ENCODE data around the gene CREB3L2.

CREB3L2 gene

DNA sequence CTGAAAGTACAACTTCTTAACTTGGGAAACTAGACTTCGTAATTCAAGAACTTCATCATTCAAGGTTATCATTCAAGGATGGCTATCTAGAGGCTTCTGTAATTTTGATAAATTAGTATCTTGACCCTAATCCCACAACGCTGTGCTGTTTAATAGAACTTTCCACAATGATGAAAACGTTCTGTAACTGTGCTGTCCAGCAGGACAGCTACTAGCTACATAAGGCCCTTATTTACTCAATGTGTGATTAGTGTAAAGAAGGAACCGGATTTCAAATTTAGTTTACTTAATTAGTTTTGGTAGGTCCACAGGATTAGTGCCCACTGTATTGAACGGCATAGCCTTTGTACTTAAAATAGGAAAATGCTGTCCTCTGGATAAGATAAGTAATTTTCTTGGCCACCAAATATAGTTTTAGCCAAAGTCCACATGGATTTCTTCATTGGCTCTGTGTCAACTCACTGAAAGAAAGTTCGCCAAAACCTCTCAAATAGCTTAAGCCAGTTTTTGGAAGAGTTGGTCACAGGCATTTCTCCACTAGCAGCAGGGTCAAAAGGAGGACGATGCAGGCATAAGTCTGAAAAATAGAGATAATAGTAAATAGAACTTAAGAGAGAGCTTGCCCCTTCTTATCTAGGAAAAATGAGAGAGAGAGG lies 172.4 kb downstream of the CREB3L2 start:
- DNase-seq, result no peak

DNA sequence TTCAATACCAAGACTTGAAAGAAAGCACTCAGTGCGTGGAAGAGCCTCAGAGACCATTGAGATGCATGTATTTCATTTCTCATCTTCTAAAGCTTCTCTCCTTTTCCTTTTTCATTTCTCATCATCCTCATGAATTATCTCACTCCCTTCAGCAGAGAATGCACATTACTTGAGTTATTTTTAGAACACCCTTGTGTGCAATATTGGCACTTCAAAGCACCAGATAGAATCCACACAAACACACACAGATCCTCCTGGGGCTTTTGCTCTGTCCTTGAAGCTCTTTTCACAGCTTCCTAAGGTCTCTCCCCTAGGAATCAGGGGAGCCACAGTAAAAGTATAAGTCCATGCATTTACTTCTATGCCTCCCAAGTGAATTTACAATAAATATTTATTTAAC lies 173.4 kb downstream of the CREB3L2 start:
- DNase-seq, result no peak

DNA sequence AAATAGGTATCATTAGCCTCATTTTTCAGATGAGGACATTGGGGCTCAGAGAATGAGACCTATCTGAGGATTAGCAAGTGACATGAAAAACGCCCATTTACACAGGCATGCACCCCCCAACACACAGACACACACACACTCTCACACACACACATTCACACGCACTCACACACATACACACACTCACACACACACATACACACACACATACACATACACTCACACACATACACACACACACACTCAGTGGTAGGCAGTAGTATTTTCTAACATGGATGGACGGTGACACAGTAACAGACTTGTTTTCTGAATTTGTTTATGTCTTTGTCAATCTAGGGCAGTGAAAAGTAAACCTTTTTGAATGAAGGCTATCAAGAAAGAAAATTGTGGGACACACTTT lies 176.4 kb downstream of the CREB3L2 start:
- no peak for DNase-seq

All from CD4-positive, alpha-beta T cell treated with Interleukin-15 for 1 hour (primary cell).